Measurements from ENCODE around the gene MFN1.
"Not testable (repeated sequence)": the region's sequence is repeated elsewhere in the genome, so short reads cannot be mapped to it uniquely, and the experiment has no call there.

Gene MFN1

DNA sequence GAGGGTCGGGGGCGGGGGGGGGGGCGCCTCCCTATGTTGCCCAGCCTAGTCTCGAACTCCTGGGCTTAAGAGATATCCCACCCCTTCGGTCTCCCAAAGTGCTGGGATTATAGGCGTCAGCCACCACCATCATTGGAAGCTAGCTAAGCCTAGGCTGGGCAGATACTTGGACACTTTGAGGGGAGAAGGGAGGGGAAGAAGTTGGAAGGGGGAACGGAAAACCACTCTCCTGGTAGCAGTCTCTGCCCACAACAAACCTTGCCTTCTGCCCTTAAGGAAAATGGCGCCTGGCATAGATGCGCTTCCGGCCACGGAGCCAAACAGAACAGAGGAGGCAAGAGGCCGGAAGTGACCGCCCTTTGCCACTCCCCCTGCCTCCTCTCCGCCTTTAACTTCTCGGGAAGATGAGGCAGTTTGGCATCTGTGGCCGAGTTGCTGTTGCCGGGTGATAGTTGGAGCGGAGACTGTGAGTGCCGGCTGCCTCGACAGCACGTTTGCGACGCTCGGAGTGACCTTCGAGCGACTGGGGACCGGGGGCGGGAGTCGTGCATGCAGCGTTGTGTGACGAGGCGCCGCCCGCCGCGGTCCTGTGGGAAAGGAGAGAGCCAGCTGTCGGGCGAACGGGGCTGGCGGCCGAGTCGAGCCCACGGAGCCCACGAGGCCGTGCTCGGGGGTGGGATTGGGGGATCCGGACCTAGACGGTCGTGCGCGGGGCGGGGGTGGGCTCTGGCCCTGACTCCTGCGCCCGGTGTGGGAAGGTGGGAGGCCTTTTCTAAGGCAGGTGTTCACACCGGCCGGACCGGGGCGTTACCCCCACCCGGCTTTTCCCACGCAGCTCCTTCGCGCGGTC, at the start of gene MFN1:
Gene MFN1, plus strand, starts transcription at position 365 of the 850 bp plus-strand sequence. CDS start 1,143 bp downstream, outside the sequence.
- DNase-seq (ENCODE audit: low spot score) = peak; percentile 98

- no peak for DNase-seq (ENCODE audit: low spot score)
Observed at GRCh38 chr3:179297971-179298725, 49.4 kb upstream of the MFN1 start.

DNA sequence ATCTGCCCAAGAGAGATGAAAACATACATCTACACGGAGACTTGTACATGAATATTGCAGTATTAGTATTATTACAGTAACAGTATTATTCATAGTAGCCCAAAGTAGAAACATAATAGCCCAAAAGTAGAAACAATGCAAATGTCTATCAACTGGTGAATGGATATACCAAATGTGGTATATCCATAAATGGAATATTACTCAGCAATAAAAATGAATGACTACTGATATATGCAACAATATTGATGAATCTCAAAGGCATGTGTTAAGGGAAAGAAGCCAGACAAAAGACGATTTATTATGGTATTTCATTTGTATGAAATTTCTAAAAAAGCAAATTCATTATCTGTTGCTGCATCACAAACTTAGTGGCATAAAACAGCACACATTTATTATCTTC, 48.2 kb upstream of the MFN1 start:
- DNase-seq (ENCODE audit: low spot score) = no peak

GRCh38 chr3:179299999-179300613, 47.4 kb upstream of the MFN1 start:
- no peak for DNase-seq (ENCODE audit: low spot score)

DNA sequence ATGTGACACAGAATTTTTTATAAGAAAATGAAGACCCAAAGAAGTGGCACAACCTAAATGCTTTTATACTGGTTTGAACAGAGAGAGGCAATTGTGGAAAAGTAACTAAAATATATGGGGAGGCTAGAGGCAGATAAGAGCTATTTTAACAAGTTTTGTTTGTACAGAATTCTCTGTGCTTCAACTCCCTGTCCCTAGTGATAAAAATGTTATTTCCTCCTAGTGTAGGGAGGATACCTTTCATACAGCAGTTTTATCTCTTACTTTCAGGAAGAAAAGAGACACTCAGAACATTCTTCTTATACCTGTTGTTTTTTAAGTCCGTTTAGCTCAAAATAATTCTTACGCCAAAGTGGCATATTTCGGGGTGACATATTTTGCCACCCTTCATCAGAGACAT, 45.9 kb upstream of the MFN1 start:
- no peak for DNase-seq (ENCODE audit: low spot score)

- no peak for DNase-seq (ENCODE audit: low spot score)
Observed at GRCh38 chr3:179302111-179302510, 45.4 kb upstream of the MFN1 start.

- no peak for DNase-seq (ENCODE audit: low spot score)
Observed at GRCh38 chr3:179304605-179305004, 42.9 kb upstream of the MFN1 start.

- DNase-seq (ENCODE audit: low spot score) = not testable (repeated sequence)
Observed at GRCh38 chr3:179307362-179307761, 40.1 kb upstream of the MFN1 start.

DNA sequence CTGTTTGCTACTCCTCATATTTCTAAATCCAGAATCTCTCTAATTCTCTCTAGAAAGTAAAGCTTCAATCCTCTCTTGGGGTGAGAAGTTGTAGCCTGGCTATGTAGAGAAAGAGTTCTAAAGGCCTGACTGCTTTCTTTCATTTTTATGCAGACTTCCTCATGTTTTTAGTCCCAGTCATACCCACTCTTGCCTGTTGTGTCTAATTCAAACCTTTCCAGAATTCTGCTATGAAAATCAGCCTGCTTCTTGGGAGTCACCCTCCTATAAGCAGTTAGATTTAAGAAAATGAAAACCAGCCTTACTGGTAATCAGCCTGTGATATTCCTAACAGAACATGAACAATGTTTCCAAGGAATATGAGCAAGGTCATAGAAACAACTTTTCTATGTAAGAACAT, 39.5 kb upstream of the MFN1 start:
- no peak for DNase-seq (ENCODE audit: low spot score)

- no peak for DNase-seq (ENCODE audit: low spot score)
Observed at GRCh38 chr3:179309225-179310078, 38.1 kb upstream of the MFN1 start.

DNA sequence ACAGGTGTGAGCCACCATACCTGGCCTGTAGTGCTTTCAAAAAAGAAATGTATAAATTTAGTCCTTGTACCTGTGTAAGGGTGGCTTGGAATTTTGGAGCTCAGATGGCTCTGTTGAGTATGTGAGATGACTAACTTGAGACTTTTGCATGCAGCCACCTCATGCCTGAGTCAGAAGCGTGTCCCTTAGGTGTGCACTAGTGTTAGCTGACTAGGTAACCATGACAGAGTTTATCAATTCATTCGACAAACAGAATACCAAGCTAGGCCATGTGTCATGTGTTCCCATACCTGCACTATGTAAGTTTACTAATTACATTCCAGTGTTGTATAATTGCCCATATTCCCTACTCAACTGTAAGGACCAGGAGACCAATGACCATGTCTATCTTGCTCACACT, 28.6 kb upstream of the MFN1 start:
- no peak for DNase-seq (ENCODE audit: low spot score)

DNA sequence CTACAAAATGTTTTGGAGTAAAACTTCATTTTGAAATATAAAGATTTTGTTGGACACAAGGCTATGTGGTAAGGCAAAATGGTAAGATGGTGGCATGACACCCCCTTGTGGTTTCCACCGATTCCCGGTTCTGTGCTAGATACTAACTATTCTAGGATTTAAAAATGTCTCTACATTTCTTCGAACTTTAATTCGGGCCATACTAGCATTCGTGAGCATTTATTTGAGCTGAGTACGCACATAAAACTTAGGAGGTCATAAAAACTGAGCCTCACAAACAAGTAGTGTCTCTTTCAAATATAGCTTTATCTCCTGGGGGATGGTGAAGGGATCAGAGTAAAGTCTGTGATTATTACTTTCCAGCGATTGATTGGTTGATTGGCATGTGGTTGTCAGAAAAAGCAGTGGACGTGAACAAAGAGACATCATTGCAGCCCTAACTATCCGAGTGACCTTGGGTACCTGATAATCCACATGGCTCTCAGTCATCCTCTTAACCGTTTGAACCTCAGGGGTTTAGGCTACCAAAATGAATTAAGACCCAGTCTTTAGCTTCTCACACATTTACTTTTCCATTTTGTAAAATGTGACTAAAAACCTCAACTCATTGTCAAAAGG, 25.7 kb upstream of the MFN1 start:
- DNase-seq (ENCODE audit: low spot score) = peak; percentile 53

DNA sequence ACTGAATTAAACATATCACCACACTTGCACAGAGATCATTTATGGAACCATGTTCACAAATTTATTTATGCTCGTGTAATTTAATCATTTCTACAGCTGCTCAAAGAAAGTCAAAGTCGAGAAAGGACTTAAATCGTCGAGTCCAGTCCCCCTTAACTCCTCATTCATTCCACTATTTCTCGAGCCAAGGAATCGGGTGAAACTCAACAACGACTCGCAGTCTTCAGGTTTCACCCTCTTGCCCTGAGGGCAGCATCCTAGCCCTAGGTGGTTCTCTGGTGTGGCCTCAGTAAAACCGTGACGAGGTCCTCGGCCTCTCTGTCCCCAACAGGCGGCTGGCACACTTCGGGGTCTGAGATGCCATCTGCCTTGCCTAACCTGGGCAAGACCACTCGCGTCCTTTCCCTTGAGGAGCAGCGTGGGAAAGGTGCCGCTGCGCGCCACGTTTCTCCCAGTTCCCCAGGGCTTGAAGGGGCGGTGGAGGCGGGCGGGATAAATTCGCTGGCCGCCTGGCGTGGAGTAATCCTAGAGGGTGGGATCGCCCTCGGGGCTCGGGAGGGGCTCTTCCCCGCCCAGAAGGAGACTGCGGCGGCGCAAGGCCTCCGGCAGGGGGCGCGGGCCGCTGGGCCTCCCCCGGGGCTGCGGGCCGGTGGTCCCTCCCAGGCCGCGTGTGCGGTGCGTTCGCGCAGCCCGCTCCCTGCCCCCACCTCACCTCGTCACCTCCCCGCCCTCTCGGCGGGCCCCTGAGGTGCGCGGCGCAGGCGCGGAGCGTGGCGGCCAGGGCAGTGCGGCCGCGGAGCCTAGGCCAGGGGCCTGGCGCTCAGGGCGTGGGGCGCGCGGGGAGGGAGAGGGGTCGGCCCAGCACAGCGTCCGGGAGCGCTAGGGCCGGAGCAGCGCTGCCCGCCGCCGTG, 25.0 kb upstream of the MFN1 start, which contains the start of gene ZNF639:
Gene ZNF639, plus strand, starts transcription at position 746 of the 911 bp plus-strand sequence. CDS start 5,263 bp downstream, outside the sequence.
- DNase-seq (ENCODE audit: low spot score) = peak; percentile 80

DNA sequence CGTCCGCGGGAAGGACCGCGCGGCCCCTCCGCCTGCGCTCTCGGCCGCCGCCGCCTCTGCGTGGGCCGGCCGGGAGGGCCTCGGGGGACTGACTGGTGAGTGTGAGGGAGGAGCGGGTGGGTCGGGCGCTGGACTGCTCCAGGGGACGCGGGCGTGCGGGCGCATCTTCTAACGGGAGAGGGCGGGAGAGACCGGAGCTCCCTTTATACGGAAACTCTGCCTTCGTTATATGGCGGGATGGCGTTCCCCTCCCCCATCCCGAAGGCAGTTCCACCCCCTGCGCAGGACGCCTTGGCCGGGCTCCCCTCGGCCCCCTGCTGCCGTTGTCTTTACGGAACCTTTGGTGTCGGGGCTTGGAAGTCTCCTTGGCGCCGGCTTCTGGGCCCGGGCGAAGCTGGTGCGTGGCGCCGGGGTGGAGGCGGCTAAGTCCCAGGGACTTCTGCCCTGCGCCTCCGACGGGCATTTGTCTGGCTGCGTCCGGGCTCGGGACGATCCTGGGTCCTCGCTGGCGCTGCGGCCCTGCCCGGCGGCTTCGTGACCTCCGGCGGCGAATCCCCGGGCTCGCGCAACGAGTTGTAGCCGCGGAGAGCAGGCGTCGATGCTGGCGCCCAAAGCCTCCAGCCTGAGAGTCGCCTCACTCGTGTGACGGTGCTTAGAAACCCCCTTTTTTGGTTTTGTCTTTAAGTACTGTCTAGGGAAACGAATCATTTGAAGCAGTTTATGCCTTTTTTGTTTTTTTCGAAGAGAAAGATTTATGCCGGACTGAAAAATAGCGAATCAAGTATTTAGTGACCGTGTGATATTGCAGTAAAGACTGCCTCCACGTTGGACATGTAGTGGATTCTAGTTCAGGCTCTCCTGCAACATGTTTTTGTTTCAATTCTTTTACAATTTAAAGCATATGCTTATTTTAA, 24.1 kb upstream of the MFN1 start:
- peak; percentile 71 for DNase-seq (ENCODE audit: low spot score)

GRCh38 chr3:179324270-179324754, 23.2 kb upstream of the MFN1 start:
- DNase-seq (ENCODE audit: low spot score) = peak; percentile 12

DNA sequence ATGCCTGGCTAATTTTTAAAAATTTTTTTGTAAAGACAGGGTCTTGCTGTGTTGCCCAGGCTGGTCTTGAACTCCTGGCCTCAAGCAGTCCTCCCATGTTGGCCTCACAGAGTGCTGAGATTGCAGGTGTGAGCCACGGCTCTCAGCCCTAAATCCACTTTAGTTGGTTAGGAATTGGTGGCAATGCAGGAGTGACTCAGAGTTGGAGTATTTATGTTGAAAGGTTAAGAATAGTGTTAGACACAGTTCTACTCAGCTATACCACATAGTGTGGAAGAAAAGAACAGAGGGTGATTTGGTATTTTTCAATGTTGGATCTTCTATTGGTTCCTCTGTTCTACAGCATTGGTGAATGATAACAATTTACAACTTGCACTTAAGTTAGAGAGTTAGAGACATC, 17.1 kb upstream of the MFN1 start:
- DNase-seq (ENCODE audit: low spot score) = no peak

- no peak for DNase-seq (ENCODE audit: low spot score)
Observed at GRCh38 chr3:179332240-179332639, 15.3 kb upstream of the MFN1 start.

GRCh38 chr3:179333084-179333483, 14.4 kb upstream of the MFN1 start:
- DNase-seq (ENCODE audit: low spot score) = no peak

Measured in putamen (tissue), 1 donor.